K562 (cell line): ENCODE measurements around the gene AGO4. TPM values are rescaled to one million over a fixed set of nuclear protein-coding genes. Genes with fewer than 3 reads are reported as not detected.
A peak's percentile ranks its signal among the peaks of the same experiment; 100 is the strongest.

Source experiments
- ATF2 ChIP-seq: sonication (generic); formaldehyde crosslinking; IDR thresholded peaks from 2 replicates; pipeline ENCODE4 v1.8.1; 2022; ENCODE audit warnings: missing genetic modification reagents
- CBX2 ChIP-seq: fragments of 200-600 bp; sonication (generic); IDR thresholded peaks from one replicate; pipeline ENCODE4 v1.6.1; 2012; ENCODE audit warnings: mild to moderate bottlenecking, low read length, inconsistent platforms; ENCODE audit not compliant: insufficient read depth, poor library complexity, severe bottlenecking
- CBX3 ChIP-seq, 2 experiments: IDR thresholded peaks; 1 replicate in 1 of 2; 2 replicates in 1 of 2; pipeline ENCODE4 v1.6.1; 2012; ENCODE audit warnings: inconsistent platforms in 2 of 2, low read length in 2 of 2, borderline replicate concordance in 1 of 2, control low read depth in 1 of 2
- FOXP4 ChIP-seq: sonication (generic); formaldehyde crosslinking; IDR thresholded peaks from 2 replicates; pipeline ENCODE4 v1.8.0; 2022; ENCODE audit warnings: mild to moderate bottlenecking, missing genetic modification reagents, borderline replicate concordance
- GABPB1 ChIP-seq: sonication (generic); formaldehyde crosslinking; IDR thresholded peaks from 2 replicates; pipeline ENCODE4 v1.8.0; 2022; ENCODE audit warnings: mild to moderate bottlenecking, missing genetic modification reagents
- GATA2 ChIP-seq: sonication (generic); formaldehyde crosslinking; IDR thresholded peaks from 2 replicates; pipeline ENCODE4 v1.4.0; 2020; ENCODE audit warnings: mild to moderate bottlenecking, missing genetic modification reagents
- PML ChIP-seq: IDR thresholded peaks from 2 replicates; pipeline ENCODE4 v1.6.1; 2012; ENCODE audit warnings: low read length, inconsistent platforms
- SAP30 ChIP-seq: fragments of 200-600 bp; sonication (generic); IDR thresholded peaks from 2 replicates; pipeline ENCODE4 v1.6.1; 2012; ENCODE audit warnings: borderline replicate concordance, low read depth, mild to moderate bottlenecking, moderate library complexity, low read length, control low read depth, inconsistent platforms; ENCODE audit not compliant: insufficient read depth, poor library complexity, severe bottlenecking
- SMAD4 ChIP-seq: fragments of 250-450 bp; sonication (Bioruptor Pico); conservative IDR thresholded peaks from 2 replicates; pipeline ENCODE4 v1.8.0; 2021; ENCODE audit warnings: inconsistent platforms, mild to moderate bottlenecking, moderate library complexity
- STAG1 ChIP-seq: sonication (generic); formaldehyde crosslinking; IDR thresholded peaks from 2 replicates; pipeline ENCODE4 v1.5.0; 2020; ENCODE audit warnings: missing genetic modification reagents, borderline replicate concordance
- ZBTB43 ChIP-seq: sonication (generic); formaldehyde crosslinking; IDR thresholded peaks from 2 replicates; pipeline ENCODE4 v1.8.0; 2023; ENCODE audit warnings: mild to moderate bottlenecking, missing genetic modification reagents
- ZNF407 ChIP-seq: fragments of 450-650 bp; IDR thresholded peaks from 2 replicates; pipeline ENCODE4 v1.6.1; 2016; ENCODE audit warnings: low read depth
- ZNF408 ChIP-seq: fragments of 250-450 bp; sonication (Bioruptor Pico); IDR thresholded peaks from 2 replicates; pipeline ENCODE4 v1.4.0; 2020; ENCODE audit warnings: low read depth, mild to moderate bottlenecking, moderate library complexity
- polyA plus RNA-seq, 8 experiments: library from polyadenylated mRNA; depleted of rRNA in 4 of 8; stranded (reverse) in 5 of 8; unstranded in 3 of 8; fragments of >200 nt; fragmentation: Nextera tagmentation in 2 of 8; fragmentation: Illumina TruSeq in 1 of 8; extraction: Ambion mirVana in 2 of 8; extraction: Trizol in 1 of 8; gene quantifications; 2 replicates each; pipeline versions ENCODE4 v1.2.1 to v1.2.3, GENCODE V29; 2011 to 2014; ENCODE audit warnings: inconsistent platforms in 1 of 8, missing spikeins in 1 of 8
- total RNA-seq, 7 experiments: library from RNA; depleted of rRNA in 6 of 7; stranded (reverse); fragments of >200 nt in 6 of 7; fragmentation: Illumina TruSeq in 2 of 7; extraction: Trizol in 2 of 7; gene quantifications; 2 replicates each; pipeline versions ENCODE4 v1.2.1 to v1.2.3, GENCODE V29; 2011 to 2021; ENCODE audit warnings: low replicate concordance in 1 of 7

AGO4 gene
- total and polyA plus RNA-seq, 9 of the 15 experiments (the other 6 are each of a cell fraction or from before 2014, with no cell fraction given), result 1.3 to 10.5 (median 6.5) TPM

GRCh38 chr1:35808450-35809113 lies 766 bp downstream of the AGO4 start (continued):
- TF ChIP-seq PML (no peak), ZNF408 (CRISPR knock-in tag) (no peak), SAP30 (no peak), FOXP4 (CRISPR knock-in tag) (no peak), ZBTB43 (CRISPR knock-in tag) (no peak), SMAD4 (CRISPR knock-in tag) (no peak), CBX2 (no peak), GATA2 (CRISPR knock-in tag) (no peak), CBX3 (IDR thresholded peaks at IDR 0.05; ENCODE audit: borderline replicate concordance in 1 of 2, low read length in 2 of 2) (no peak), ZNF407 (no peak), GABPB1 (peak; percentile 65), STAG1 (CRISPR knock-in tag) (no peak), ATF2 (CRISPR knock-in tag) (no peak)
